Adrenal gland (tissue), 12 donors: ENCODE data around the gene MBD2. TPM values are rescaled to one million over a fixed set of nuclear protein-coding genes. Genes with fewer than 3 reads are reported as not detected.

ENCODE experiments used
- DNase-seq, 7 donors: peaks; one replicate each; pipeline ENCODE4 v3.0.0-alpha.2; 2019 to 2020
- H3K27ac ChIP-seq, 5 donors: fragments of 200-600 bp; sonication (generic) in 4 of 5; 1 replicate in 3 of 5; 2 replicates in 2 of 5; pipeline versions ENCODE4 v1.5.1 to v1.8.0; 2016 to 2020; ENCODE audit warnings: mild to moderate bottlenecking in 1 of 5
- H3K27me3 ChIP-seq: fragments of 200-600 bp; 2 replicates; pipeline ENCODE4 v1.8.0; 2021
- H3K36me3 ChIP-seq, 2 donors: fragments of 200-600 bp; replicated peaks in 1 of 2; 1 replicate in 1 of 2; 2 replicates in 1 of 2; pipeline versions ENCODE4 v1.5.1 to v1.8.0; 2018 to 2022
- H3K4me1 ChIP-seq, 2 donors: fragments of 200-600 bp; replicated peaks in 1 of 2; 1 replicate in 1 of 2; 2 replicates in 1 of 2; pipeline versions ENCODE4 v1.5.1 to v1.8.0; 2018 to 2021
- H3K4me3 ChIP-seq, 4 donors: fragments of 200-600 bp; sonication (generic) in 3 of 4; one replicate each; pipeline ENCODE4 v1.5.1; 2016 to 2018
- H3K9me3 ChIP-seq, 3 donors: fragments of 200-600 bp; sonication (generic) in 1 of 3; replicated peaks in 1 of 3; 1 replicate in 2 of 3; 2 replicates in 1 of 3; pipeline versions ENCODE4 v1.5.1 to v1.8.0; 2016 to 2021
- CTCF ChIP-seq, 6 experiments: fragments of 450-650 bp in 4 of 6; fragments of 200-600 bp in 2 of 6; sonication (generic) in 1 of 6; IDR thresholded peaks; 1 replicate in 5 of 6; 2 replicates in 1 of 6; pipeline versions ENCODE4 v1.5.1 to v1.8.0; 2016 to 2021; ENCODE audit warnings: antibody characterized with exemption in 6 of 6, mild to moderate bottlenecking in 2 of 6, moderate library complexity in 1 of 6
- POLR2A ChIP-seq, 2 donors: fragments of 450-650 bp; IDR thresholded peaks; one replicate each; pipeline ENCODE4 v1.6.1; 2017; ENCODE audit warnings: antibody characterized with exemption in 2 of 2, mild to moderate bottlenecking in 2 of 2, moderate library complexity in 1 of 2
- WGBS, 4 donors: extraction: QIAGEN DNeasy Blood & Tissue Kit in 2 of 4; methylation state at CpG; one replicate each; pipeline versions ENCODE4 v1.1.5 to v1.1.7; 2013 to 2017; 5-methylcytosine and 5-hydroxymethylcytosine counted together
- intact Hi-C, 2 donors: fragments of 100-400 bp; cut with DNase I; formaldehyde crosslinking; loops; one replicate each; pipeline versions ENCODE4 v1.14.1 to v1.15.0; 2022 to 2023
- polyA plus RNA-seq, 3 donors: library from polyadenylated mRNA; stranded (reverse); fragments of 200-250 nt in 2 of 3; fragments of 350-450 nt in 1 of 3; fragmentation: Illumina TruSeq in 1 of 3; extraction: RNeasy Lipid Tissue Mini Kit (QIAGEN cat#74804) in 1 of 3; gene quantifications; one replicate each; pipeline ENCODE4 v1.2.3, GENCODE V29; 2013 to 2014
- total RNA-seq, 9 donors: library from RNA; depleted of rRNA in 4 of 9; stranded (reverse); fragments of >200 nt in 4 of 9; fragments of 120-200 nt in 1 of 9; fragmentation: NEBNext Ultra II Directional in 1 of 9; extraction: Animal tissue kit (Norgen Biotek cat#: 25700) in 1 of 9; gene quantifications; one replicate each; pipeline versions ENCODE4 v1.1.0 to v1.2.4, GENCODE V29; 2013 to 2023
- donor health status: healthy with polysubstance abuse.
- donor health status: Bipolar disorder and iron deficiency.
- donor health status: DM: yes; HTN: yes; CAD: no.
- donor health status: DM: no; HTN: no; CAD: no.
- donor health status: DM: no; HTN: no; CAD: no.
- donor health status: DM: yes; HTN: yes; CAD: no.

Gene MBD2
- total and polyA plus RNA-seq, 12 donors: 13.5 to 70.8 (median 30.1) TPM

GRCh38 chr18:54155412-54155811 is 69.1 kb downstream of the MBD2 start:
- intact Hi-C loops: no loop called here
- DNase-seq: no peak
- H3K27me3 ChIP-seq: no peaks in the 10 kb centered on the region
- peaks cover 0 to 20% of the 10 kb centered on the region in 2 donors for H3K36me3 ChIP-seq
- 86 to 91% (median 87%) methylated on average over 3 of the region's 3 CpGs for WGBS, 4 donors
- H3K4me1 ChIP-seq: no peaks in the 10 kb centered on the region
- H3K4me3 ChIP-seq: no peak overlapping the region
- TF ChIP-seq POLR2A (IDR thresholded peaks at IDR 0.05): no peak
- no peak for TF ChIP-seq CTCF (IDR thresholded peaks at IDR 0.05)
- H3K27ac ChIP-seq: no peak overlapping the region
- no peaks in the 10 kb centered on the region for H3K9me3 ChIP-seq

GRCh38 chr18:54154231-54154630 is 70.2 kb downstream of the MBD2 start:
- H3K27me3 ChIP-seq: no peaks in the 10 kb centered on the region
- H3K9me3 ChIP-seq: no peaks in the 10 kb centered on the region
- DNase-seq: no peak
- H3K4me3 ChIP-seq: no peak overlapping the region
- no peaks in the 10 kb centered on the region for H3K4me1 ChIP-seq
- peaks cover 0 to 12% of the 10 kb centered on the region in 2 donors for H3K36me3 ChIP-seq
- H3K27ac ChIP-seq: no peak overlapping the region
- WGBS, 4 donors: 83 to 87% (median 86%) methylated on average over 4 of the region's 4 CpGs
- TF ChIP-seq CTCF (IDR thresholded peaks at IDR 0.05) (no peak), POLR2A (IDR thresholded peaks at IDR 0.05) (no peak)
- intact Hi-C loops: no loop called here

GRCh38 chr18:54151376-54151775 is 73.1 kb downstream of the MBD2 start:
- Histone ChIP-seq H3K27ac (no peak overlapping the region), H3K4me1 (peaks cover 0 to 5% of the 10 kb centered on the region in 2 donors), H3K27me3 (no peaks in the 10 kb centered on the region), H3K36me3 (no peaks in the 10 kb centered on the region), H3K4me3 (no peak overlapping the region), H3K9me3 (no peaks in the 10 kb centered on the region)
- TF ChIP-seq CTCF (IDR thresholded peaks at IDR 0.05): no peak
- TF ChIP-seq POLR2A (IDR thresholded peaks at IDR 0.05): no peak
- no peak for DNase-seq
- WGBS, 4 donors: 70 to 77% (median 73%) methylated on average over 3 of the region's 3 CpGs
- intact Hi-C loops: no loop called here

- no peaks in the 10 kb centered on the region for H3K36me3 ChIP-seq
- no peak overlapping the region for H3K4me3 ChIP-seq
- DNase-seq: no peak
- no peak for TF ChIP-seq CTCF (IDR thresholded peaks at IDR 0.05)
- no peaks in the 10 kb centered on the region for H3K9me3 ChIP-seq
- intact Hi-C loops: no loop called here
- WGBS, 4 donors: 97 to 98% (median 97%) methylated on average over 6 to 7 of the region's 7 CpGs
- no peaks in the 10 kb centered on the region for H3K27me3 ChIP-seq
- H3K27ac ChIP-seq: no peak overlapping the region
- peaks cover 0 to 5% of the 10 kb centered on the region in 2 donors for H3K4me1 ChIP-seq
These were observed 74.2 kb downstream of the MBD2 start for GRCh38 chr18:54150226-54150625.
